NCI-H1092 (cell line): ENCODE data around the gene ENTPD6.
"Not testable (repeated sequence)": the region's sequence is repeated elsewhere in the genome, so short reads cannot be mapped to it uniquely, and the experiment has no call there.

ENCODE experiments used
- DNase-seq: peaks from one replicate; lab custom pipeline; 2025; lab: John Stamatoyannopoulos, UW

ENTPD6 gene

GRCh38 chr20:25257756-25258475 is 62.4 kb downstream of the ENTPD6 start:
- no peak for DNase-seq

GRCh38 chr20:25258476-25258805 is 62.9 kb downstream of the ENTPD6 start:
- no peak for DNase-seq

- no peak for DNase-seq
Measured at GRCh38 chr20:25258828-25259227, 63.3 kb downstream of the ENTPD6 start.

GRCh38 chr20:25259358-25259757 is 63.8 kb downstream of the ENTPD6 start:
- no peak for DNase-seq

GRCh38 chr20:25259788-25260254 is 64.3 kb downstream of the ENTPD6 start:
- DNase-seq, result no peak

- not testable (repeated sequence) for DNase-seq
Measured at GRCh38 chr20:25260770-25261437, 65.4 kb downstream of the ENTPD6 start.

- DNase-seq, result no peak
Measured at GRCh38 chr20:25269057-25269832, 73.7 kb downstream of the ENTPD6 start.

GRCh38 chr20:25269833-25270170 is 74.3 kb downstream of the ENTPD6 start:
- DNase-seq, result no peak

GRCh38 chr20:25270829-25271251 is 75.3 kb downstream of the ENTPD6 start:
- peak; percentile 40 for DNase-seq

GRCh38 chr20:25271486-25272222 is 76.1 kb downstream of the ENTPD6 start:
- DNase-seq, result no peak

GRCh38 chr20:25272223-25273000 is 76.9 kb downstream of the ENTPD6 start:
- DNase-seq, result no peak

GRCh38 chr20:25273046-25273445 is 77.5 kb downstream of the ENTPD6 start:
- no peak for DNase-seq

- no peak for DNase-seq
Measured at GRCh38 chr20:25273541-25274358, 78.2 kb downstream of the ENTPD6 start.

- no peak for DNase-seq
Measured at GRCh38 chr20:25274481-25274880, 79.0 kb downstream of the ENTPD6 start.

GRCh38 chr20:25274891-25275812 is 79.6 kb downstream of the ENTPD6 start:
- no peak for DNase-seq

GRCh38 chr20:25275813-25276532 is 80.5 kb downstream of the ENTPD6 start:
- no peak for DNase-seq
